Mucosa of descending colon (tissue), 3 donors: ENCODE data around the gene OVCH1. TPM values are rescaled to one million over a fixed set of nuclear protein-coding genes. Genes with fewer than 3 reads are reported as not detected.

ENCODE experiments used
- ATAC-seq: fragments of 200-7000 bp; cut with Tn5 transposase; one replicate; pipeline ENCODE4 v1.9.1; 2020; ENCODE audit warnings: mild to moderate bottlenecking, moderate library complexity
- DNase-seq, 3 donors: peaks; one replicate each; pipeline ENCODE4 v3.0.0-alpha.2; 2020
- H3K36me3 ChIP-seq: fragments of 200-600 bp; one replicate; pipeline ENCODE4 v1.8.0; 2021; ENCODE audit warnings: low read depth, mild to moderate bottlenecking
- H3K4me1 ChIP-seq: fragments of 200-600 bp; one replicate; pipeline ENCODE4 v1.8.0; 2021; ENCODE audit warnings: low read depth, mild to moderate bottlenecking
- H3K4me3 ChIP-seq: fragments of 200-600 bp; one replicate; pipeline ENCODE4 v1.8.0; 2021; ENCODE audit warnings: mild to moderate bottlenecking
- H3K9me3 ChIP-seq: fragments of 200-600 bp; one replicate; pipeline ENCODE4 v1.8.0; 2021; ENCODE audit warnings: mild to moderate bottlenecking
- intact Hi-C, 2 donors: fragments of 100-400 bp; cut with DNase I in 1 of 2; cut with micrococcal nuclease in 1 of 2; formaldehyde crosslinking; loops; one replicate each; pipeline versions ENCODE4 v1.11.0 to v1.11.1; 2022; cut with DNase I, micrococcal nuclease
- total RNA-seq, 3 donors: library from RNA; stranded (reverse); fragmentation: NEBNext Ultra II Directional in 2 of 3; extraction: Animal tissue kit (Norgen Biotek cat#: 25700) in 2 of 3; gene quantifications; one replicate each; pipeline versions ENCODE4 v1.2.1 to v1.2.4, GENCODE V29; 2021 to 2023
- TF ChIP-seq, protein P1 (sequence below): fragments of 200-600 bp; IDR thresholded peaks from one replicate; pipeline ENCODE4 v1.8.0; 2022; ENCODE audit warnings: antibody characterized with exemption, mild to moderate bottlenecking
- donor health status: DM: no; HTN: no; CAD: no; lungs with moderate emphysema.
- donor health status: DM: no; HTN: no; CAD: no.
- donor health status: DM: no; HTN: yes; CAD: no.

Gene OVCH1
- total RNA-seq, 3 donors from 2014 or later = 0.70 TPM; not detected in 2

DNA sequence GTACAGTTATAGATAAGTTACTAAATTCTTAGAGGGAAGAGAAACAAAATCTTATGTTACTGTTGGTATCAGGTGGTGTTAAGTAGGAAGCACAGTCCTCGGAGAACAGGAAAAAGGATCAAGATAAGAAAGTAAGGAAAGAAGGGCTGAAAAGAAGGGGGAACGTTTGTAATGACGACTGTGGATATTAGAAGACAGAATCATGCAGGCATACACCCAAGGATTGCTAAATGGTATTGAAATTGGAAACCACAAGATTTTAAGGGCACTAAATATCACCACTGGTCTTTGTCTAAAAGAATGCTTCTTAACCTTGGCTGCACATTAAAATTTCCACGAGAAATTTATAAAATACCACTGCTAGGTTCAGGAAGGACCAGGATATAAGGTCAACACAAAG, 82.4 kb downstream of the OVCH1 start:
- no peaks in the 10 kb centered on the region for H3K4me1 ChIP-seq
- H3K4me3 ChIP-seq = no peak overlapping the region
- ATAC-seq (no peak), DNase-seq (no peak)
- intact Hi-C loops = no loop called here
- no peaks in the 10 kb centered on the region for H3K36me3 ChIP-seq
- no peaks in the 10 kb centered on the region for H3K9me3 ChIP-seq
- TF ChIP-seq, protein P1, sequence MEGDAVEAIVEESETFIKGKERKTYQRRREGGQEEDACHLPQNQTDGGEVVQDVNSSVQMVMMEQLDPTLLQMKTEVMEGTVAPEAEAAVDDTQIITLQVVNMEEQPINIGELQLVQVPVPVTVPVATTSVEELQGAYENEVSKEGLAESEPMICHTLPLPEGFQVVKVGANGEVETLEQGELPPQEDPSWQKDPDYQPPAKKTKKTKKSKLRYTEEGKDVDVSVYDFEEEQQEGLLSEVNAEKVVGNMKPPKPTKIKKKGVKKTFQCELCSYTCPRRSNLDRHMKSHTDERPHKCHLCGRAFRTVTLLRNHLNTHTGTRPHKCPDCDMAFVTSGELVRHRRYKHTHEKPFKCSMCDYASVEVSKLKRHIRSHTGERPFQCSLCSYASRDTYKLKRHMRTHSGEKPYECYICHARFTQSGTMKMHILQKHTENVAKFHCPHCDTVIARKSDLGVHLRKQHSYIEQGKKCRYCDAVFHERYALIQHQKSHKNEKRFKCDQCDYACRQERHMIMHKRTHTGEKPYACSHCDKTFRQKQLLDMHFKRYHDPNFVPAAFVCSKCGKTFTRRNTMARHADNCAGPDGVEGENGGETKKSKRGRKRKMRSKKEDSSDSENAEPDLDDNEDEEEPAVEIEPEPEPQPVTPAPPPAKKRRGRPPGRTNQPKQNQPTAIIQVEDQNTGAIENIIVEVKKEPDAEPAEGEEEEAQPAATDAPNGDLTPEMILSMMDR = no peak

DNA sequence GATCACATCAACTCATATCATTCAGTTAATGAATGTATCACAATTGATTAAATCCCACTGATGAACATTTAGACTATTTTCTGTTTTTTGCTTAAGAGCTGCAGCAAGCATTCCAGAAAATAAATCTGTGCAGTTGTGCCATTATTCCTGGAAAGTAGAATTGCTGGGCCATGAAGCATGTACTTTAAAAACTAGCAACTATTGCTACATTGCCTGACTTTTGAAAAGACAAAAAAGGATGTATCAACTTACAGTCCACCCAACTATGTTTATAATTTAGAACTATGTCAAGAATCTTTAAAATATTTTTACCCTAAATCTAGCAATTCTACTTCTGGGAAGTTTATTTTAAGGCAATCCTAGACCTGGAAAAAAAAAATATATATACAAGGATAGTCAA, 83.1 kb downstream of the OVCH1 start:
- TF ChIP-seq, protein P1 = no peak
- no peak overlapping the region for H3K4me3 ChIP-seq

DNA sequence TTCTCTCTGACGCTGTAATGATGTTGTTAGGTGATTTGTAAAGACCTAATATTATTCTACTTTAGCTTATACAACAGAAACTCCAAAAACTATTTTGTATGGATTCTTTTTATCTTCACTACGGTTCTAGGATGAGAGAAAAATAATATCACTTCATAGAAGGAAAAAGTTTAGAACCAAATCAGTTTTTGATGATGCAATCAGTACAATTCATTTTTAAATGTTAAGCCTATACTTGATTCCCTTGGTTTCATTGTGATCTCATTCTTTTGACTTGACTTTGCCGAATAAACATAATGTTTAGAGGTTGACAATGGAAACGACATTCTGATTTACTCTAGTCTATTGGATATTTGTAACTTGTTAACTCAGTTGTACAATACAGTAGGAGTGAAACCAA, 91.9 kb downstream of the OVCH1 start:
- ATAC-seq = no peak
- DNase-seq = no peak
- Histone ChIP-seq H3K4me3 (no peak overlapping the region), H3K4me1 (no peaks in the 10 kb centered on the region), H3K36me3 (no peaks in the 10 kb centered on the region), H3K9me3 (no peaks in the 10 kb centered on the region)
- intact Hi-C loops = no loop called here
- TF ChIP-seq, protein P1 = no peak

More for the DNA sequence above, 83.1 kb downstream of the OVCH1 start:
- DNase-seq = no peak
- Histone ChIP-seq H3K4me1 (no peaks in the 10 kb centered on the region), H3K9me3 (no peaks in the 10 kb centered on the region), H3K36me3 (no peaks in the 10 kb centered on the region)
- no peak for ATAC-seq
- intact Hi-C loops = no loop called here

DNA sequence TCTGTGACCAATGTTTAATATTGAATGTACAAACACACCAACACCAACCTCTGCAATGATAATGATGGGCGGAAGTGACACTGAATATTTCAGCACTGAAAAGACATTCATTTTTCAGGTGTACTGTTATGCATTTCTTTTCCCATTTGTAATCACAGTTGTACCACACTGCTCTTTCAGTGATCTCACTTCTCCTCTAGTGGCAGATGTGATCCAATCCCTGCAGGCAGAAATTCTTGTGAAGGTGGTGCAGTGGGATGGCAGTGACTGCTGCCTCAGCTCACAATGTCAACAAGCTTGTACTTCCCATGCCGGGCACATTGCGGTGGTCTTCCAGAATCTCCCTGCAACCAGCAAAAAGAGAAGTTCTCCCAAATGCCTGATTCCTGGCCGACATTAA, 93.5 kb downstream of the OVCH1 start:
- no peak for ATAC-seq
- DNase-seq = no peak
- Histone ChIP-seq H3K36me3 (no peaks in the 10 kb centered on the region), H3K4me3 (no peak overlapping the region), H3K4me1 (no peaks in the 10 kb centered on the region), H3K9me3 (no peaks in the 10 kb centered on the region)
- TF ChIP-seq, protein P1 = no peak
- intact Hi-C loops = no loop called here

DNA sequence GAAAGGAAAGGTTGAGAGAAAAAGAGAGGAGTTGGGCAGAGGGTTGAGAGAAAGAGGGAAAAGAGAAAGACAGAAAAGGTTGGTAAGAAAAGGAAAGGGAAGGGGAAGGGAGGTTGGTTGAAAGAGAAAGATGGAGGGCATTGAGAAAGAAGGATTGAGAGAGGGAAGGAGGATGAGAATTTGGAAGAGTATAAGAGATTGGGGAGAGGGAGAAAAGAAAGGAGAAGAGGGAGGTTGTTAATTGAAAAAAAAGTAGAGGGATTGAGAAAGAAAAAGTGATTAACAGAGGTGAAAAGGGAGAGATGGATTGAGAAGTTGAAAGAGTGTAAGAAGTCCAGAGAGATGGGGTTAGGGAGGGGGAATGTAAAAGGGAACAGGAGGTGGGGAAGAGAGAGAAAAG, 95.0 kb downstream of the OVCH1 start:
- H3K36me3 ChIP-seq = no peaks in the 10 kb centered on the region
- no peak for DNase-seq
- ATAC-seq = no peak
- intact Hi-C loops = no loop called here
- no peaks in the 10 kb centered on the region for H3K4me1 ChIP-seq
- TF ChIP-seq, protein P1 = no peak
- H3K4me3 ChIP-seq = no peak overlapping the region
- no peaks in the 10 kb centered on the region for H3K9me3 ChIP-seq

DNA sequence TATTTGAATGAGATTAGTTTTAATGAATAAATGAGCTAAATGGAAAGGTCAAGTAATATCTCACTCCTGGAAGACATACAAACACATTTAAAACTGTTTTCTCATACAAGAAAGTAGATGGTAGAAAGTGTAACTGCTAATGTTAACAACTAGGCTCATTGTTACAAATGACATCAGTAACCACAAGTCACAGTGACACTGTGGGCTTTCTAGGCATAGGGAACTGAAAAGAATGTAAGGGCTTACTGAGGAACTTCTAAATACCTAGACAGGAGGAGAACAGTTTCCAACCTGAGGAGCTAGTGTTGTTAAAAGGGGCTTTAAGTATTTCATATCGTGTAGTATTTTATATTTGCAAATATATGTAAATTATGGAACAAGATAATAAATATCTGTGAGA, 99.0 kb downstream of the OVCH1 start:
- TF ChIP-seq, protein P1 = no peak
- DNase-seq = no peak
- H3K4me1 ChIP-seq = no peaks in the 10 kb centered on the region
- intact Hi-C loops = no loop called here
- no peak for ATAC-seq
- no peaks in the 10 kb centered on the region for H3K36me3 ChIP-seq
- no peaks in the 10 kb centered on the region for H3K9me3 ChIP-seq
- H3K4me3 ChIP-seq = no peak overlapping the region
